HG03175 (cell line): ENCODE results near the gene TEAD2.
"Not testable (repeated sequence)": the region's sequence is repeated elsewhere in the genome, so short reads cannot be mapped to it uniquely, and the experiment has no call there.

ENCODE experiments used
- ATAC-seq: cut with Tn5 transposase; IDR thresholded peaks from one replicate; pipeline ENCODE4 v1.9.1; 2021; ENCODE audit warnings: mild to moderate bottlenecking, moderate library complexity; ENCODE audit not compliant: unreplicated experiment

Gene TEAD2

GRCh38 chr19:49333811-49334288 lies 28.4 kb downstream of the TEAD2 start:
- ATAC-seq: peak; percentile 50

GRCh38 chr19:49333418-49333805 lies 28.8 kb downstream of the TEAD2 start:
- no peak for ATAC-seq

GRCh38 chr19:49332691-49333417 lies 29.4 kb downstream of the TEAD2 start:
- not testable (repeated sequence) for ATAC-seq

- ATAC-seq: peak; percentile 45
Observed at GRCh38 chr19:49331616-49332055, 30.6 kb downstream of the TEAD2 start.

- not testable (repeated sequence) for ATAC-seq
Observed at GRCh38 chr19:49331187-49331586, 31.0 kb downstream of the TEAD2 start.

GRCh38 chr19:49328741-49329140 lies 33.5 kb downstream of the TEAD2 start:
- ATAC-seq: no peak

GRCh38 chr19:49327878-49328544 lies 34.2 kb downstream of the TEAD2 start:
- ATAC-seq: no peak

GRCh38 chr19:49326165-49326704 lies 36.0 kb downstream of the TEAD2 start:
- ATAC-seq: no peak

- ATAC-seq: not testable (repeated sequence)
Observed at GRCh38 chr19:49325756-49326155, 36.5 kb downstream of the TEAD2 start.

- no peak for ATAC-seq
Observed at GRCh38 chr19:49324801-49325576, 37.2 kb downstream of the TEAD2 start, which contains the start of gene SLC6A16. SLC6A16 (minus strand) TSS chr19:49325191; CDS start chr19:49311347, 13,844 bp downstream.

- no peak for ATAC-seq
Observed at GRCh38 chr19:49318296-49318695, 43.9 kb downstream of the TEAD2 start.

- ATAC-seq: no peak
Observed at GRCh38 chr19:49316284-49316683, 45.9 kb downstream of the TEAD2 start.

- ATAC-seq: no peak
Observed at GRCh38 chr19:49315111-49315510, 47.1 kb downstream of the TEAD2 start.

- ATAC-seq: no peak
Observed at GRCh38 chr19:49309087-49309486, 53.1 kb downstream of the TEAD2 start.

GRCh38 chr19:49306734-49307133 lies 55.5 kb downstream of the TEAD2 start:
- ATAC-seq: not testable (repeated sequence)

- no peak for ATAC-seq
Observed at GRCh38 chr19:49301866-49302252, 60.4 kb downstream of the TEAD2 start.

GRCh38 chr19:49301165-49301865 lies 60.9 kb downstream of the TEAD2 start:
- peak; percentile 56 for ATAC-seq

- not testable (repeated sequence) for ATAC-seq
Observed at GRCh38 chr19:49298653-49299052, 63.6 kb downstream of the TEAD2 start.

- no peak for ATAC-seq
Observed at GRCh38 chr19:49297403-49297802, 64.8 kb downstream of the TEAD2 start.

- no peak for ATAC-seq
Observed at GRCh38 chr19:49295208-49295880, 66.9 kb downstream of the TEAD2 start.
